Fibroblast of lung (primary cell): Measurements from ENCODE around the gene CCDC8. TPM values are rescaled to one million over a fixed set of nuclear protein-coding genes. Genes with fewer than 3 reads are reported as not detected.
A peak's percentile ranks its signal among the peaks of the same experiment; 100 is the strongest.

ENCODE experiments used
- DNase-seq, 2 donors: peaks; one replicate each; pipeline versions ENCODE4 v3.0.0 to v3.0.0-alpha.2; 2010; ENCODE audit warnings: low read depth in 2 of 2
- H2AFZ ChIP-seq: 2 replicates; pipeline ENCODE4 v1.5.1; 2012; ENCODE audit warnings: low read length, control low read depth, inconsistent platforms
- H3K27ac ChIP-seq: 2 replicates; pipeline ENCODE4 v1.5.1; 2011; ENCODE audit warnings: low read length, control low read depth; ENCODE audit not compliant: insufficient read depth
- H3K27me3 ChIP-seq: 2 replicates; pipeline ENCODE4 v1.5.1; 2011; ENCODE audit warnings: mild to moderate bottlenecking, low read length; ENCODE audit not compliant: control insufficient read depth, insufficient read depth
- H3K36me3 ChIP-seq: 2 replicates; pipeline ENCODE4 v1.5.1; 2011; ENCODE audit warnings: low read length; ENCODE audit not compliant: control insufficient read depth, insufficient read depth
- H3K4me1 ChIP-seq: 2 replicates; pipeline ENCODE4 v1.5.1; 2011; ENCODE audit warnings: low read length; ENCODE audit not compliant: control insufficient read depth, insufficient read depth; ENCODE audit errors: extremely low read depth
- H3K4me2 ChIP-seq: 2 replicates; pipeline ENCODE4 v1.5.1; 2011; ENCODE audit warnings: low read length, control low read depth; ENCODE audit not compliant: insufficient read depth; ENCODE audit errors: extremely low read depth
- H3K4me3 ChIP-seq, 4 experiments: fragments of 200-600 bp in 1 of 4; sonication (generic) in 1 of 4; replicated peaks in 1 of 4; 2 replicates each; pipeline ENCODE4 v1.5.1; 2011 to 2016; ENCODE audit warnings: low read length in 4 of 4, low read depth in 3 of 4, mild to moderate bottlenecking in 3 of 4, control low read depth in 2 of 4, inconsistent platforms in 1 of 4, mixed read lengths in 1 of 4; ENCODE audit not compliant: insufficient read depth in 1 of 4; ENCODE audit errors: control extremely low read depth in 1 of 4
- H3K79me2 ChIP-seq: 2 replicates; pipeline ENCODE4 v1.5.1; 2012; ENCODE audit warnings: mild to moderate bottlenecking, low read length, inconsistent platforms; ENCODE audit not compliant: control insufficient read depth, insufficient read depth
- H3K9ac ChIP-seq: 2 replicates; pipeline ENCODE4 v1.5.1; 2011; ENCODE audit warnings: mild to moderate bottlenecking, low read length, control low read depth; ENCODE audit not compliant: insufficient read depth
- H3K9me3 ChIP-seq: 2 replicates; pipeline ENCODE4 v1.5.1; 2012; ENCODE audit warnings: low read depth, low read length; ENCODE audit not compliant: control insufficient read depth, insufficient read depth
- H4K20me1 ChIP-seq: 2 replicates; pipeline ENCODE4 v1.5.1; 2011; ENCODE audit warnings: low read length; ENCODE audit not compliant: control insufficient read depth, insufficient read depth; ENCODE audit errors: extremely low read depth
- CTCF ChIP-seq, 2 donors: IDR thresholded peaks in 1 of 2; conservative IDR thresholded peaks in 1 of 2; 1 replicate in 1 of 2; 2 replicates in 1 of 2; pipeline ENCODE4 v1.5.1; 2011 to 2012; ENCODE audit warnings: low read length in 2 of 2, control low read depth in 1 of 2, inconsistent platforms in 1 of 2, low read depth in 1 of 2, mild to moderate bottlenecking in 1 of 2
- EZH2 ChIP-seq: IDR thresholded peaks from 2 replicates; pipeline ENCODE4 v1.5.1; 2012; ENCODE audit warnings: low read length, control low read depth, mild to moderate bottlenecking; ENCODE audit errors: missing control alignments
- polyA plus RNA-seq, 2 donors: library from polyadenylated mRNA; depleted of rRNA in 1 of 2; stranded (reverse) in 1 of 2; unstranded in 1 of 2; fragments of >200 nt; gene quantifications; 2 replicates each; pipeline ENCODE4 v1.2.1, GENCODE V29; 2011 to 2012; ENCODE audit warnings: missing spikeins in 1 of 2
- total RNA-seq: library from RNA; depleted of rRNA; stranded (reverse); fragments of >200 nt; gene quantifications from 2 replicates; pipeline ENCODE4 v1.2.1, GENCODE V29; 2014

The CCDC8 gene
- total and polyA plus RNA-seq, 2 donors (not counting 1 experiment from before 2014, with no cell fraction given), result 1.9 to 13.4 TPM

- no peaks in the 10 kb centered on the region for H3K36me3 ChIP-seq
- H4K20me1 ChIP-seq, result no peaks in the 10 kb centered on the region
- no peaks in the 10 kb centered on the region for H3K9me3 ChIP-seq
- TF ChIP-seq CTCF (conservative IDR thresholded peaks at IDR 0.05 in 1 of 2, IDR thresholded peaks at IDR 0.05 in 1 of 2; ENCODE audit: low read depth in 1 of 2, low read length in 2 of 2), result no peak
- TF ChIP-seq EZH2, result no peak
- H3K79me2 ChIP-seq, result peaks cover 2% of the 10 kb centered on the region
- no peak for DNase-seq
- H3K4me2 ChIP-seq, result peak overlapping the region; percentile 86
- no peaks in the 10 kb centered on the region for H3K27me3 ChIP-seq
- H3K27ac ChIP-seq, result no peak overlapping the region
- no peak overlapping the region for H3K9ac ChIP-seq
- peaks cover 6% of the 10 kb centered on the region for H3K4me1 ChIP-seq
- peak overlapping the region; percentile 46 to 80 (median 57) for H3K4me3 ChIP-seq
- H2AFZ ChIP-seq, result no peak overlapping the region
Measured at GRCh38 chr19:46411925-46412649, 1.3 kb downstream of the CCDC8 start.

GRCh38 chr19:46411088-46411924, 2.1 kb downstream of the CCDC8 start:
- no peak overlapping the region for H3K9ac ChIP-seq
- peak overlapping the region; percentile 46 to 80 (median 57) for H3K4me3 ChIP-seq
- no peaks in the 10 kb centered on the region for H3K9me3 ChIP-seq
- H2AFZ ChIP-seq, result no peak overlapping the region
- no peaks in the 10 kb centered on the region for H3K36me3 ChIP-seq
- peaks cover 4% of the 10 kb centered on the region for H3K4me1 ChIP-seq
- H3K27me3 ChIP-seq, result no peaks in the 10 kb centered on the region
- peaks cover 2% of the 10 kb centered on the region for H3K79me2 ChIP-seq
- no peaks in the 10 kb centered on the region for H4K20me1 ChIP-seq
- H3K27ac ChIP-seq, result no peak overlapping the region
- DNase-seq, result no peak
- TF ChIP-seq CTCF (conservative IDR thresholded peaks at IDR 0.05 in 1 of 2, IDR thresholded peaks at IDR 0.05 in 1 of 2; ENCODE audit: low read depth in 1 of 2, low read length in 2 of 2) (no peak), EZH2 (no peak)
- peak overlapping the region; percentile 86 for H3K4me2 ChIP-seq
